ENCODE measurements around the gene NADSYN1.

Gene NADSYN1

DNA sequence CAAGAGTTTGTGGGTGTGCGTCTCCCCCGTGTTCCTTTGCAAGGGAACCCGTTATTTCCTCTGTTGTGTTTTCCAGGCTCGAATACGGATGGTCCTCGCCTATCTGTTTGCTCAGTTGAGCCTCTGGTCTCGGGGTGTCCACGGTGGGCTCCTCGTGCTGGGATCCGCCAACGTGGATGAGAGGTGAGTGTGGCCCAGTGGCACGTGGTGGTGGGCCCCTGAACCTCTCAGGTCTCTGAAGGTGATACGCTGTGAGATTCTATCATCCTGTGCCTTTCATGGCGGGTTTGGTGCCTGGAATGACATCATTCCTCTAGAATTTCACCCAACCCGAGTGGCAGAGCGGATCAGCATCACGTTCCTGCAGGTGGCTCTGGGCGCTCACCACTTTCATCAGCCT, 32.5 kb downstream of the NADSYN1 start:
- H3K4me3 ChIP-seq (ENCODE audit: low read depth, low read length) = no peak overlapping the region
- no peak overlapping the region for H2AFZ ChIP-seq
- no peaks in the 10 kb centered on the region for H3K4me1 ChIP-seq
- H3K27me3 ChIP-seq (ENCODE audit: control insufficient read depth, insufficient read depth, low read length) = no peaks in the 10 kb centered on the region
- no peaks in the 10 kb centered on the region for H3K79me2 ChIP-seq
- H3K9me3 ChIP-seq (ENCODE audit: control insufficient read depth, low read length) = no peaks in the 10 kb centered on the region
- H3K9ac ChIP-seq = no peak overlapping the region
- TF ChIP-seq, protein P1, sequence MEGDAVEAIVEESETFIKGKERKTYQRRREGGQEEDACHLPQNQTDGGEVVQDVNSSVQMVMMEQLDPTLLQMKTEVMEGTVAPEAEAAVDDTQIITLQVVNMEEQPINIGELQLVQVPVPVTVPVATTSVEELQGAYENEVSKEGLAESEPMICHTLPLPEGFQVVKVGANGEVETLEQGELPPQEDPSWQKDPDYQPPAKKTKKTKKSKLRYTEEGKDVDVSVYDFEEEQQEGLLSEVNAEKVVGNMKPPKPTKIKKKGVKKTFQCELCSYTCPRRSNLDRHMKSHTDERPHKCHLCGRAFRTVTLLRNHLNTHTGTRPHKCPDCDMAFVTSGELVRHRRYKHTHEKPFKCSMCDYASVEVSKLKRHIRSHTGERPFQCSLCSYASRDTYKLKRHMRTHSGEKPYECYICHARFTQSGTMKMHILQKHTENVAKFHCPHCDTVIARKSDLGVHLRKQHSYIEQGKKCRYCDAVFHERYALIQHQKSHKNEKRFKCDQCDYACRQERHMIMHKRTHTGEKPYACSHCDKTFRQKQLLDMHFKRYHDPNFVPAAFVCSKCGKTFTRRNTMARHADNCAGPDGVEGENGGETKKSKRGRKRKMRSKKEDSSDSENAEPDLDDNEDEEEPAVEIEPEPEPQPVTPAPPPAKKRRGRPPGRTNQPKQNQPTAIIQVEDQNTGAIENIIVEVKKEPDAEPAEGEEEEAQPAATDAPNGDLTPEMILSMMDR (IDR thresholded peaks at IDR 0.05) = no peak
- H3K27ac ChIP-seq = no peak overlapping the region
- H3K4me2 ChIP-seq (ENCODE audit: low read length) = no peak overlapping the region
- H3K36me3 ChIP-seq (ENCODE audit: control insufficient read depth, insufficient read depth, low read length) = no peaks in the 10 kb centered on the region

DNA sequence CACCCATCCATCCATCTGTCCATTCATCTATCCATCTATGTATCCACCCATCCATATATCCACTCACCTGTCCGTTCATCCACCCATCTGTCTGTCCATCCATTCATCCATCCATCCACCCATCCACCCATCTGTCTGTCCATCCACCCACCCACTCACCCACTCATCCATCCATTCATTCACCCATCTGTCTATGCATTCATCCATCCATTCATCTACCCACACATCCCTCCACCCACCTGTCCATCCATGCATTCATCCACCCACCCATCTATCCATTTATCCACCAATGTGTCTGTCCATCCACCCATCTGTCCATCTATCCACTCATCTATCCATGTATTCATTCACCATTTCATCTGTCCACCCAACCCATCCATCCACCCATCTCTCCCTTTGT, 33.3 kb downstream of the NADSYN1 start:
- no peaks in the 10 kb centered on the region for H3K27me3 ChIP-seq (ENCODE audit: control insufficient read depth, insufficient read depth, low read length)
- no peaks in the 10 kb centered on the region for H3K4me1 ChIP-seq
- no peak overlapping the region for H3K4me2 ChIP-seq (ENCODE audit: low read length)
- no peaks in the 10 kb centered on the region for H3K79me2 ChIP-seq
- H3K36me3 ChIP-seq (ENCODE audit: control insufficient read depth, insufficient read depth, low read length) = no peaks in the 10 kb centered on the region
- no peak overlapping the region for H3K4me3 ChIP-seq (ENCODE audit: low read depth, low read length)
- no peak overlapping the region for H3K27ac ChIP-seq
- no peak overlapping the region for H3K9ac ChIP-seq
- TF ChIP-seq, protein P1 (IDR thresholded peaks at IDR 0.05) = no peak
- no peaks in the 10 kb centered on the region for H3K9me3 ChIP-seq (ENCODE audit: control insufficient read depth, low read length)
- no peak overlapping the region for H2AFZ ChIP-seq

DNA sequence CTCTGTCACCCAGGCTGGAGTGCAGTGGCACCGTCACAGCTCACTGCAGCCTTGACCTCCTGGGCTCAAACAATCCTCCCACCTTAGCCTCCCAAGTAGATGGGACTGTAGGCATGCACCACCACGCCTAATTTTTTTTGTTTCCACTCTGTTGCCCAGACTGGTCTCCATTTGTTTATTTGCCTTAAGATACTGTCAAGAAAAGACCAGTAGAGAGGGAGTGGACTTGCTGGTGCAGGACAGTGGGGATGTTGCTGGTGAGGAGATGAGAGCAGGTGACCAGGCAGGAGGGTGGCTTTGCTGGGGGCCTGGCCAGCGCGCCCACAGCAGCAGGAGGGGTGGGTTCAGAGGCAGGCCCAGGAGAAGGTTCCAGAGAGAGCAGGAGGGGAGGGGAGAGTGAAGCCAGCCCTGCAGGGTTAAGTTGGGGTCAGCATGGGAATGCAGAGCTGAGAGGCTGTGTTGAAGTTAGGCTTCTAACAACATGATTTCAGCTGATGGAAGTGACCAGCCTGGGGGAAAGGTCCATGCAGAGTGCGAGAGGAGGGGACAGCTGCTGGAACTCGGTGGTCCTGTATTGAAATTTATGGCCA, 35.8 kb downstream of the NADSYN1 start:
- Histone ChIP-seq H3K27ac (no peak overlapping the region), H3K36me3 (ENCODE audit: control insufficient read depth, insufficient read depth, low read length) (no peaks in the 10 kb centered on the region)
- TF ChIP-seq, protein P1 (IDR thresholded peaks at IDR 0.05) = no peak

DNA sequence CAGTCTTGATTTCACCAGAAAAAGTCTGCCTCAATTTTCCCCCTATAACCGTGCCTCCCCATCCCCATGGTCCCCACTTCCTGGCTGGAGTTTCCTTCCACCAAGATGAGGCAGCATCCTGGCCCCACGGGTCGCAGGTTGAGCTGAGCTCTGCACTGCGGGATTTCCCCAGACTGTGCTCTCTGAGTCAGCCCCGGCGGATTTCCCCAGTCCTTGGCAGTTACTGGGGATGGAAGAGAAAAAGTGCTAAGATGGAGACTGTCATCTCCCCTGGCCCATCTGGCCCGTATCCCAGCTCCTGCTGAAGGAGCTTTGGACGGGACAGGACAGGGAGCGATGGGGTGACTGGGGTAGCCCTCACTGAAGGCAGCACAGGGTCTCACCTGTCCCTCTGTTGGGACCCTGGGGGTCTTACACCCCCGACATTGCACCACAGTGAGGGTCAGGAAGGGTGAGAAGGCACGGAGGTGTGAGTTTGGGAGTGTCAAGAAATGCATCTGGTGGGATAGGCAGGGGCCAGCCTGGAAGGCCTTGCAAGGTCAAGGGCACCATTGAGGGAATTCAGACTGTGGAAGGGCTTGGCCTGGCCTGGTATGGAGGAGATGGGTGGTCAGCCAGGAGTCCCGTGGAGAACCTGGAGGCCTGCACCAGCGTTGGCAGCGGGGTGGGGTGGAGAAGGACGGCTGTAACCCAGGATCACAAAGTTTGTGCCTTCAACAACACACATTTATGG, 36.5 kb downstream of the NADSYN1 start:
- H3K27me3 ChIP-seq (ENCODE audit: control insufficient read depth, insufficient read depth, low read length) = no peaks in the 10 kb centered on the region
- H3K9me3 ChIP-seq (ENCODE audit: control insufficient read depth, low read length) = no peaks in the 10 kb centered on the region
- H2AFZ ChIP-seq = no peak overlapping the region
- H3K4me3 ChIP-seq (ENCODE audit: low read depth, low read length) = no peak overlapping the region
- H3K4me1 ChIP-seq = no peaks in the 10 kb centered on the region
- H3K4me2 ChIP-seq (ENCODE audit: low read length) = no peak overlapping the region
- no peaks in the 10 kb centered on the region for H3K36me3 ChIP-seq (ENCODE audit: control insufficient read depth, insufficient read depth, low read length)
- no peaks in the 10 kb centered on the region for H3K79me2 ChIP-seq
- no peak overlapping the region for H3K27ac ChIP-seq
- TF ChIP-seq, protein P1 (IDR thresholded peaks at IDR 0.05) = no peak
- H3K9ac ChIP-seq = no peak overlapping the region

More for the DNA sequence above, 35.8 kb downstream of the NADSYN1 start:
- Histone ChIP-seq H3K9me3 (ENCODE audit: control insufficient read depth, low read length) (no peaks in the 10 kb centered on the region), H3K9ac (no peak overlapping the region), H3K4me1 (no peaks in the 10 kb centered on the region), H3K27me3 (ENCODE audit: control insufficient read depth, insufficient read depth, low read length) (no peaks in the 10 kb centered on the region), H3K4me2 (ENCODE audit: low read length) (no peak overlapping the region), H3K4me3 (ENCODE audit: low read depth, low read length) (no peak overlapping the region), H2AFZ (no peak overlapping the region), H3K79me2 (no peaks in the 10 kb centered on the region)
